Astrocyte of the cerebellum (primary cell): ENCODE measurements around the gene TMEM147.

Experiments
- DNase-seq: peaks from one replicate; pipeline ENCODE4 v3.0.0-alpha.2; 2011; ENCODE audit warnings: low read depth
- H3K4me3 ChIP-seq: 2 replicates; pipeline ENCODE4 v1.5.1; 2011; ENCODE audit warnings: mild to moderate bottlenecking, low read depth, low read length, moderate library complexity
- CTCF ChIP-seq: IDR thresholded peaks from 2 replicates; pipeline ENCODE4 v1.5.1; 2012; ENCODE audit warnings: low read length, low read depth, moderate library complexity, mild to moderate bottlenecking; ENCODE audit errors: missing control alignments
- in situ Hi-C: cut with HindIII; loops from 2 replicates; pipeline ENCODE4 v1.10.0; 2017; ENCODE audit warnings: low sequenced_read_pairs

TMEM147 gene

GRCh38 chr19:35533822-35534392 lies 11.5 kb upstream of the TMEM147 start:
- no peak for DNase-seq
- H3K4me3 ChIP-seq: no peak overlapping the region
- TF ChIP-seq CTCF: no peak
- in situ Hi-C loops: no loop called here

- DNase-seq: no peak
- no peak overlapping the region for H3K4me3 ChIP-seq
- in situ Hi-C loops: no loop called here
- TF ChIP-seq CTCF: no peak
Observed at GRCh38 chr19:35534803-35535480, 10.5 kb upstream of the TMEM147 start.

- DNase-seq: no peak
- no peak for TF ChIP-seq CTCF
- H3K4me3 ChIP-seq: no peak overlapping the region
- in situ Hi-C loops: no loop called here
Observed at GRCh38 chr19:35539314-35539713, 6.1 kb upstream of the TMEM147 start.

GRCh38 chr19:35539850-35540249 lies 5.6 kb upstream of the TMEM147 start:
- no peak for TF ChIP-seq CTCF
- no peak for DNase-seq
- in situ Hi-C loops: no loop called here
- no peak overlapping the region for H3K4me3 ChIP-seq

- DNase-seq: no peak
- no peak overlapping the region for H3K4me3 ChIP-seq
- in situ Hi-C loops: no loop called here
- no peak for TF ChIP-seq CTCF
Observed at GRCh38 chr19:35540356-35540927, 5.0 kb upstream of the TMEM147 start.

GRCh38 chr19:35542209-35542608 lies 3.2 kb upstream of the TMEM147 start:
- H3K4me3 ChIP-seq: no peak overlapping the region
- no peak for TF ChIP-seq CTCF
- DNase-seq: no peak
- in situ Hi-C loops: no loop called here
